GM19193 (cell line): ENCODE results near the gene SLC25A26.

ENCODE experiments used
- POLR2A ChIP-seq: IDR thresholded peaks from 4 replicates; pipeline ENCODE4 v1.6.1; 2011; ENCODE audit not compliant: insufficient read depth, insufficient read length; ENCODE audit errors: extremely low read depth

The SLC25A26 gene

GRCh38 chr3:66367979-66368378, 147.2 kb downstream of the SLC25A26 start:
- TF ChIP-seq POLR2A, result no peak

- TF ChIP-seq POLR2A, result no peak
Observed at GRCh38 chr3:66370179-66370578, 149.4 kb downstream of the SLC25A26 start.

GRCh38 chr3:66371432-66371831, 150.6 kb downstream of the SLC25A26 start:
- no peak for TF ChIP-seq POLR2A

GRCh38 chr3:66372681-66373350, 152.0 kb downstream of the SLC25A26 start:
- TF ChIP-seq POLR2A, result no peak

GRCh38 chr3:66376568-66376967, 155.8 kb downstream of the SLC25A26 start:
- no peak for TF ChIP-seq POLR2A

GRCh38 chr3:66377800-66378199, 157.0 kb downstream of the SLC25A26 start:
- no peak for TF ChIP-seq POLR2A

- no peak for TF ChIP-seq POLR2A
Observed at GRCh38 chr3:66378256-66378655, 157.5 kb downstream of the SLC25A26 start.

GRCh38 chr3:66379565-66379964, 158.8 kb downstream of the SLC25A26 start:
- no peak for TF ChIP-seq POLR2A

- TF ChIP-seq POLR2A, result no peak
Observed at GRCh38 chr3:66380200-66380932, 159.6 kb downstream of the SLC25A26 start.

- TF ChIP-seq POLR2A, result no peak
Observed at GRCh38 chr3:66381626-66382025, 160.8 kb downstream of the SLC25A26 start.

- TF ChIP-seq POLR2A, result no peak
Observed at GRCh38 chr3:66382142-66382541, 161.3 kb downstream of the SLC25A26 start.

- no peak for TF ChIP-seq POLR2A
Observed at GRCh38 chr3:66383023-66383422, 162.2 kb downstream of the SLC25A26 start.

GRCh38 chr3:66383998-66384745, 163.4 kb downstream of the SLC25A26 start:
- TF ChIP-seq POLR2A, result no peak

GRCh38 chr3:66385066-66385465, 164.3 kb downstream of the SLC25A26 start:
- no peak for TF ChIP-seq POLR2A

GRCh38 chr3:66386011-66386924, 165.5 kb downstream of the SLC25A26 start:
- TF ChIP-seq POLR2A, result no peak

GRCh38 chr3:66386925-66387650, 166.3 kb downstream of the SLC25A26 start:
- no peak for TF ChIP-seq POLR2A
